Nephron (organoid): Measurements from ENCODE around the gene ARL5A.
"Not testable (repeated sequence)": the region's sequence is repeated elsewhere in the genome, so short reads cannot be mapped to it uniquely, and the experiment has no call there.

Source experiments
- H3K27ac Mint-ChIP-seq, 3 experiments: 2 replicates each; pipeline ENCODE4 v1.8.0; 2020; ENCODE audit warnings: mixed read lengths in 3 of 3, mild to moderate bottlenecking in 2 of 3, moderate library complexity in 1 of 3
- H3K27me3 Mint-ChIP-seq: 2 replicates; pipeline ENCODE4 v1.8.0; 2021; ENCODE audit warnings: low read depth, mild to moderate bottlenecking, moderate library complexity, mixed read lengths
- H3K36me3 Mint-ChIP-seq: 2 replicates; pipeline ENCODE4 v1.8.0; 2020; ENCODE audit warnings: low read depth, mixed read lengths
- H3K4me1 Mint-ChIP-seq: 2 replicates; pipeline ENCODE4 v1.8.0; 2020; ENCODE audit warnings: mixed read lengths
- H3K4me3 Mint-ChIP-seq, 3 experiments: 2 replicates each; pipeline ENCODE4 v1.8.0; 2020; ENCODE audit warnings: mild to moderate bottlenecking in 3 of 3, mixed read lengths in 3 of 3, moderate library complexity in 2 of 3
- H3K9me3 Mint-ChIP-seq: 2 replicates; pipeline ENCODE4 v1.8.0; 2020; ENCODE audit warnings: mixed read lengths
- CTCF ChIP-seq, 3 experiments: fragments of 200-600 bp; sonication (generic); IDR thresholded peaks; one replicate each; pipeline ENCODE4 v1.5.0; 2021; ENCODE audit warnings: antibody characterized with exemption in 3 of 3; ENCODE audit not compliant: unreplicated experiment in 3 of 3

ARL5A gene

GRCh38 chr2:151828143-151828889 lies at the start of gene ARL5A:
Gene ARL5A (minus strand): TSS chr2:151828421. CDS start chr2:151828176, 245 bp downstream.
- Mint-ChIP-seq H3K4me3 (peak within 1 kb of the TSS; percentile 78 to 98 (median 93)), H3K9me3 (no peaks in the 10 kb centered on the region)

GRCh38 chr2:151875631-151876030 lies 47.4 kb upstream of the ARL5A start:
- not testable (repeated sequence) for H3K27ac Mint-ChIP-seq, H3K4me1 Mint-ChIP-seq, H3K9me3 Mint-ChIP-seq, H3K27me3 Mint-ChIP-seq, H3K4me3 Mint-ChIP-seq
- H3K36me3 Mint-ChIP-seq, result peaks cover 23% of the 10 kb centered on the region

More at GRCh38 chr2:151828143-151828889, at the start of gene ARL5A:
- TF ChIP-seq CTCF (IDR thresholded peaks at IDR 0.05; ENCODE audit: unreplicated experiment in 3 of 3), result no peak
- no peaks in the 10 kb centered on the region for H3K27me3 Mint-ChIP-seq
- no peaks in the 10 kb centered on the region for H3K36me3 Mint-ChIP-seq
- peaks cover 19% of the 10 kb centered on the region for H3K4me1 Mint-ChIP-seq
- H3K27ac Mint-ChIP-seq, result peak within 1 kb of the TSS; percentile 86 to 96 (median 93)

- Mint-ChIP-seq H3K4me1 (no peaks in the 10 kb centered on the region), H3K27ac (peak overlapping the region in 1 of 3 experiments; percentile 26), H3K4me3 (no peak overlapping the region), H3K27me3 (no peaks in the 10 kb centered on the region), H3K36me3 (peaks cover 22% of the 10 kb centered on the region), H3K9me3 (peaks cover 3% of the 10 kb centered on the region)
- no peak for TF ChIP-seq CTCF (IDR thresholded peaks at IDR 0.05; ENCODE audit: unreplicated experiment in 3 of 3)
Measured at GRCh38 chr2:151872463-151872862, 44.2 kb upstream of the ARL5A start.

- H3K4me1 Mint-ChIP-seq, result no peaks in the 10 kb centered on the region
- H3K36me3 Mint-ChIP-seq, result peaks cover 11% of the 10 kb centered on the region
- no peak for TF ChIP-seq CTCF (IDR thresholded peaks at IDR 0.05; ENCODE audit: unreplicated experiment in 3 of 3)
- H3K27me3 Mint-ChIP-seq, result no peaks in the 10 kb centered on the region
- H3K9me3 Mint-ChIP-seq, result no peaks in the 10 kb centered on the region
- H3K4me3 Mint-ChIP-seq, result no peak overlapping the region
- H3K27ac Mint-ChIP-seq, result no peak overlapping the region
Measured at GRCh38 chr2:151869291-151869690, 41.1 kb upstream of the ARL5A start.

- H3K27ac Mint-ChIP-seq, result no peak overlapping the region
- H3K4me3 Mint-ChIP-seq, result no peak overlapping the region
- no peaks in the 10 kb centered on the region for H3K27me3 Mint-ChIP-seq
- no peak for TF ChIP-seq CTCF (IDR thresholded peaks at IDR 0.05; ENCODE audit: unreplicated experiment in 3 of 3)
- no peaks in the 10 kb centered on the region for H3K9me3 Mint-ChIP-seq
- H3K4me1 Mint-ChIP-seq, result no peaks in the 10 kb centered on the region
- no peaks in the 10 kb centered on the region for H3K36me3 Mint-ChIP-seq
Measured at GRCh38 chr2:151862700-151863099, 34.5 kb upstream of the ARL5A start.

GRCh38 chr2:151861174-151861573 lies 33.0 kb upstream of the ARL5A start:
- no peaks in the 10 kb centered on the region for H3K9me3 Mint-ChIP-seq
- no peaks in the 10 kb centered on the region for H3K36me3 Mint-ChIP-seq
- no peaks in the 10 kb centered on the region for H3K4me1 Mint-ChIP-seq
- H3K27me3 Mint-ChIP-seq, result no peaks in the 10 kb centered on the region
- no peak overlapping the region for H3K4me3 Mint-ChIP-seq
- no peak for TF ChIP-seq CTCF (IDR thresholded peaks at IDR 0.05; ENCODE audit: unreplicated experiment in 3 of 3)
- H3K27ac Mint-ChIP-seq, result no peak overlapping the region
